Ramos (cell line): ENCODE measurements around the gene CAMTA1.
"Not testable (repeated sequence)": the region's sequence is repeated elsewhere in the genome, so short reads cannot be mapped to it uniquely, and the experiment has no call there.

ENCODE experiments used
- in situ Hi-C: fragments of 300-500 bp; cut with MboI; formaldehyde crosslinking; loops from one replicate; pipeline ENCODE4 v1.14.3; 2022; ENCODE audit warnings: low sequenced_read_pairs; ENCODE audit not compliant: unreplicated experiment

CAMTA1 gene

GRCh38 chr1:7783178-7783711, 998.0 kb downstream of the CAMTA1 start:
- in situ Hi-C loops: no loop called here

- in situ Hi-C loops: no loop called here
These were observed 998.7 kb downstream of the CAMTA1 start, which contains the start of gene PER3 for GRCh38 chr1:7783826-7784491. PER3 (plus strand) TSS chr1:7784291; CDS start chr1:7784878, 587 bp downstream.

GRCh38 chr1:7784492-7785071, 999.3 kb downstream of the CAMTA1 start:
- in situ Hi-C loops: no loop called here

DNA sequence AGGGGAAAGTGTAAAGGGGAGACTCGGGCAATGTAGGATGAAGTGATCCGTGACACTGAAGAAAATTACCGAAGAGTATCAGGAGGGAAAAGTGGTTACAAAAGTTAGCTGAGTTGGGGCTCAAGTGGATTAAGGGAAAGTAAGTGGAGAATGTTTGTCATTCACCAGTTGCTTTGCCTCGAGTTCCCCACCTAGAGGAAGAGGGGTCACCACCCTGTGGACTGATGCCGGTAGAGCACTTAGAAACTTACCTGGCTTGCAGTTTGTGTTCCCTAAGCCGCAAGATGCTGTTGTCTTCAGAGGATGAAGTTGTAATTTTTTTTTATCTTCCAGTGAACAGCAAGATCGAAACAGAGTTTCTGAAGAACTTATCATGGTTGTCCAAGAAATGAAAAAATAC, 999.9 kb downstream of the CAMTA1 start:
- in situ Hi-C loops: no loop called here

GRCh38 chr1:7786795-7787194, 1001.5 kb downstream of the CAMTA1 start:
- in situ Hi-C loops: no loop called here

DNA sequence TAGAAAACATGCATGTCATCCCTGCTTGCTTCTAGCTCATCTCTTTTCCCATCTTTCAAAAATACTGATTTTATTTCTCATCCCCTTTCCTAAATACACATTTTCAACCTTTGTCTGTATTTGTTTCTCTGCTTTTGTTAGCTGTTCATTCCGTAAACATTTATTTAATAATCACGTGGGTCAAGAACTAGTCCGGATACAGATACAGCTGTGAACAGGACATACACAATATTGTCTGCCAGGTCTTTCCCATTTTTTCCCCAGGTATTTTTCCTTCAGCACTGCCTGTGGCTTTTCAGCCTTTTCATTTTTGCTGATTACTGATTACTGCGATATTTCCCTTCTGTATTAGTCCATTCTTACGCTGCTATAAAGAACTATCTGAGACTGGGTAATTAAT, 1004.6 kb downstream of the CAMTA1 start:
- in situ Hi-C loops: no loop called here

DNA sequence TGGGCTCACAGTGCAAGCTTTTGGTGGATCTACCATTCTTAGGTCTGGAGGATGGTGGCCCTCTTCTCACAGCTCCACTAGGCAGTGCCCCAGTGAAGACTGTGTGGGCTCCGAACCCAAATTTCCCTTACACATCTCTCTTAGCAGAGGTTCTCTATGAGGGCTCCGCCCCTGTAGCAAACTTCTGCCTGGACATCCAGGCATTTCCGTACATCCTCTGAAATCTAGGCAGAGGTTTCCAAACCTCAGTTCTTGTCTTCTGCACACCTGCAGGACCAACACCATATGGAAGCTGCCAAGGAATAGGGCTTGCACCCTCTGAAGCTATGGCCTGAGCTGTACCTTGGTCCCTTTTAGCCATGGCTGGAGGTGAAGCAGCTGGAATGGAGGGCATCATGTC, 1005.8 kb downstream of the CAMTA1 start:
- in situ Hi-C loops: not testable (repeated sequence)

DNA sequence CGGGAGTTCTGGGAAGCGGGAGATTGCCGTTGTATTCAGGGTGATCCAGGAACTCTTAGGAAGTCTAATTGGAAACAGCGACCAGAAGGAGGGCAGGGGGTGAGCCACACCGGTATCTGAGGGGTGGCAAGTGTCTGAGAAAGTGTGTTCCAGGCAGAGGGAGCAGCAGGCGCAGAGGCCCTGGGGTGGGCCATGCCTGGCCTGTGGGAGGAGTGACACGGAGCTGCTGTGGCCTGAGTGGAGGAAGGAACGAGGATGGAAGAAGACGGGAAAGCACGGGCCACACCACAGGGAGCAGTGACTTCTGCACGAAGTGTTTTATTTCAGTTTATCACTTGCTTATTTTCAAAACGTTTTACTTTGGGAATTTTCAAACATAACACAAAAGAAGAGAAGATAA, 1010.2 kb downstream of the CAMTA1 start:
- in situ Hi-C loops: no loop called here

GRCh38 chr1:7805460-7805859, 1020.2 kb downstream of the CAMTA1 start:
- in situ Hi-C loops: no loop called here

GRCh38 chr1:7808253-7808844, 1023.1 kb downstream of the CAMTA1 start:
- in situ Hi-C loops: no loop called here

GRCh38 chr1:7809742-7810141, 1024.5 kb downstream of the CAMTA1 start:
- in situ Hi-C loops: no loop called here

GRCh38 chr1:7810395-7810794, 1025.1 kb downstream of the CAMTA1 start:
- in situ Hi-C loops: no loop called here

- in situ Hi-C loops: no loop called here
These were observed 1026.2 kb downstream of the CAMTA1 start for GRCh38 chr1:7811476-7811875.

DNA sequence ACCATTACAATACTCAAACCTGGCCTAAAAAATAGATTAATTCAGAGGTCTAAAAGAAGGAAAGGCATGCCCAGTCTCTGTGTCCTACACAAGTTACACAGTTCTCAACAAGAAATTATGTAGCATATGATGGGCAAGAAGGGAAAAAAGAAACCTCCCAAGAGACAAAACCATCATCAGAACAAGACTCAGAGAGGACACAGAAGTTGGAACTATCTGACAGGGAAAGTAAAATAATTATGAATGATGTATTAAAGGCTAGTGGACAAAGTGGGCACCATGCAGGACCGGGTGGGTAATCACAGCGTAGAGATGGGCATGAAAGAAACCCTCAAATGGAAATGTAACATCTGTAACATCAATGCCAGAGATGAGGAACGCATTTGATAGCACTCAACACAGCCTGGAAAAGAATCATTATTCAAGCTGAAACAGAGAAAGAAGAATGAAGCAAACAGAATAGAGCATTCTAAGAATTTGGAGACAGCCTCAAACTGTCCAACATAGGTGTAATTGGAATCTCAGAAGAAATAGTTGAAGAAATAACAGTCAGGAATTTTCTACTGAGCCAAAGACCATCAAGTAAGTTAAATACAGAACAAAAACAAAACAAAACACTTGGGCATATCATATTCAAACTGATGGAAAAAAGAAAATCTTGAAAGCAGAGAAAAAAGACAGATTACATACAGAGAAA, 1028.6 kb downstream of the CAMTA1 start:
- in situ Hi-C loops: no loop called here
